ENCODE measurements around the gene IL36G.

The IL36G gene

GRCh38 chr2:113021312-113021711 lies 43.5 kb downstream of the IL36G start:
- no peaks in the 10 kb centered on the region for H3K4me1 ChIP-seq (ENCODE audit: low read length)
- 0 out of 2 replicates have a peak, but pooled peaks cover 3% of the 10 kb centered on the region for H3K9me2 ChIP-seq (replicated peaks; ENCODE audit: insufficient read depth, low read length)
- H3K4me3 ChIP-seq (ENCODE audit: low read length), result no peak overlapping the region
- no peaks in the 10 kb centered on the region for H3F3A ChIP-seq (ENCODE audit: insufficient read depth, low read length)
- H3K9me3 ChIP-seq (replicated peaks; ENCODE audit: insufficient read depth, low read length), result no peaks in the 10 kb centered on the region
- H3K27ac ChIP-seq (ENCODE audit: low read length), result no peak overlapping the region
- H2AFZ ChIP-seq (ENCODE audit: low read length), result no peak overlapping the region
- H3K36me3 ChIP-seq (replicated peaks; ENCODE audit: insufficient read depth, low read length), result no peaks in the 10 kb centered on the region
- no peak overlapping the region for H3K4me2 ChIP-seq (ENCODE audit: low read depth, low read length)
- TF ChIP-seq EZH2 (optimal IDR thresholded peaks at IDR 0.05; ENCODE audit: low read depth, low read length) (no peak), EZH2phosphoT487 (IDR thresholded peaks at IDR 0.05; ENCODE audit: low read length) (no peak)
- TF ChIP-seq, protein P1, sequence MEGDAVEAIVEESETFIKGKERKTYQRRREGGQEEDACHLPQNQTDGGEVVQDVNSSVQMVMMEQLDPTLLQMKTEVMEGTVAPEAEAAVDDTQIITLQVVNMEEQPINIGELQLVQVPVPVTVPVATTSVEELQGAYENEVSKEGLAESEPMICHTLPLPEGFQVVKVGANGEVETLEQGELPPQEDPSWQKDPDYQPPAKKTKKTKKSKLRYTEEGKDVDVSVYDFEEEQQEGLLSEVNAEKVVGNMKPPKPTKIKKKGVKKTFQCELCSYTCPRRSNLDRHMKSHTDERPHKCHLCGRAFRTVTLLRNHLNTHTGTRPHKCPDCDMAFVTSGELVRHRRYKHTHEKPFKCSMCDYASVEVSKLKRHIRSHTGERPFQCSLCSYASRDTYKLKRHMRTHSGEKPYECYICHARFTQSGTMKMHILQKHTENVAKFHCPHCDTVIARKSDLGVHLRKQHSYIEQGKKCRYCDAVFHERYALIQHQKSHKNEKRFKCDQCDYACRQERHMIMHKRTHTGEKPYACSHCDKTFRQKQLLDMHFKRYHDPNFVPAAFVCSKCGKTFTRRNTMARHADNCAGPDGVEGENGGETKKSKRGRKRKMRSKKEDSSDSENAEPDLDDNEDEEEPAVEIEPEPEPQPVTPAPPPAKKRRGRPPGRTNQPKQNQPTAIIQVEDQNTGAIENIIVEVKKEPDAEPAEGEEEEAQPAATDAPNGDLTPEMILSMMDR (IDR thresholded peaks at IDR 0.05; ENCODE audit: low read length), result no peak
- no peaks in the 10 kb centered on the region for H3K27me3 ChIP-seq (replicated peaks; ENCODE audit: insufficient read depth, low read length)
- H3K9ac ChIP-seq (ENCODE audit: low read length), result no peak overlapping the region
- no peak for DNase-seq
- H3K79me2 ChIP-seq (ENCODE audit: low read length), result no peaks in the 10 kb centered on the region
- H4K20me1 ChIP-seq (ENCODE audit: insufficient read depth, low read length), result no peaks in the 10 kb centered on the region

DNA sequence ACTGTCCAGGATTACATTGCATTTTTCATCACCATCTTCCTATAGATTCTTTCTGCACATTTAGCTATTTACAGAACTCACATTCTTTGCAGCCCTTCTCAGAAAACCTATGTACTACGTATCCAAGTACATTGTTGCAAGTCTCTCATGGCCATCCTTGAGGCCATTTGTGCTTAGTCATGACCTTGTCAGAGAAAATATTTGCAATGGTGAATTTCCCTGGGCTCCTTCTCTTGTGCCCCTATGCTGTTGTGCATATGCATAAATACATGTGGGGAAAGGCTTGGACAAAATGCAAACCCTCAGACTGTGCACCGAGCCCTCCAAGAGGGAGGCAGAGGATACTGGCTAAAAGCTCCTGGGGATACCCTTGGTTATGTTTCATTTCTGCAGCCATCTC lies 47.0 kb downstream of the IL36G start:
- no peaks in the 10 kb centered on the region for H4K20me1 ChIP-seq (ENCODE audit: insufficient read depth, low read length)
- H2AFZ ChIP-seq (ENCODE audit: low read length), result no peak overlapping the region
- no peaks in the 10 kb centered on the region for H3K4me1 ChIP-seq (ENCODE audit: low read length)
- no peak for TF ChIP-seq EZH2 (optimal IDR thresholded peaks at IDR 0.05; ENCODE audit: low read depth, low read length)
- TF ChIP-seq EZH2phosphoT487 (IDR thresholded peaks at IDR 0.05; ENCODE audit: low read length), result no peak
- TF ChIP-seq, protein P1 (IDR thresholded peaks at IDR 0.05; ENCODE audit: low read length), result no peak
- no peaks in the 10 kb centered on the region for H3K36me3 ChIP-seq (replicated peaks; ENCODE audit: insufficient read depth, low read length)
- no peak overlapping the region for H3K4me2 ChIP-seq (ENCODE audit: low read depth, low read length)
- H3K9me3 ChIP-seq (replicated peaks; ENCODE audit: insufficient read depth, low read length), result no peaks in the 10 kb centered on the region
- H3K27me3 ChIP-seq (replicated peaks; ENCODE audit: insufficient read depth, low read length), result no peaks in the 10 kb centered on the region
- no peaks in the 10 kb centered on the region for H3K9me2 ChIP-seq (replicated peaks; ENCODE audit: insufficient read depth, low read length)
- H3K4me3 ChIP-seq (ENCODE audit: low read length), result no peak overlapping the region
- no peaks in the 10 kb centered on the region for H3F3A ChIP-seq (ENCODE audit: insufficient read depth, low read length)
- no peaks in the 10 kb centered on the region for H3K79me2 ChIP-seq (ENCODE audit: low read length)
- DNase-seq, result no peak
- H3K27ac ChIP-seq (ENCODE audit: low read length), result no peak overlapping the region
- no peak overlapping the region for H3K9ac ChIP-seq (ENCODE audit: low read length)

GRCh38 chr2:113025737-113026136 lies 47.9 kb downstream of the IL36G start:
- Histone ChIP-seq H3K9me3 (replicated peaks; ENCODE audit: insufficient read depth, low read length) (no peaks in the 10 kb centered on the region), H3K4me2 (ENCODE audit: low read depth, low read length) (no peak overlapping the region), H2AFZ (ENCODE audit: low read length) (no peak overlapping the region), H3K4me3 (ENCODE audit: low read length) (no peak overlapping the region), H3K9ac (ENCODE audit: low read length) (no peak overlapping the region), H3K4me1 (ENCODE audit: low read length) (no peaks in the 10 kb centered on the region), H3K27ac (ENCODE audit: low read length) (no peak overlapping the region), H3K36me3 (replicated peaks; ENCODE audit: insufficient read depth, low read length) (no peaks in the 10 kb centered on the region), H3K9me2 (replicated peaks; ENCODE audit: insufficient read depth, low read length) (no peaks in the 10 kb centered on the region), H3K27me3 (replicated peaks; ENCODE audit: insufficient read depth, low read length) (no peaks in the 10 kb centered on the region), H4K20me1 (ENCODE audit: insufficient read depth, low read length) (no peaks in the 10 kb centered on the region), H3K79me2 (ENCODE audit: low read length) (no peaks in the 10 kb centered on the region), H3F3A (ENCODE audit: insufficient read depth, low read length) (no peaks in the 10 kb centered on the region)
- DNase-seq, result no peak
- TF ChIP-seq EZH2 (optimal IDR thresholded peaks at IDR 0.05; ENCODE audit: low read depth, low read length), result no peak

- no peak for DNase-seq
- Histone ChIP-seq H2AFZ (ENCODE audit: low read length) (no peak overlapping the region), H3K4me3 (ENCODE audit: low read length) (no peak overlapping the region), H3K79me2 (ENCODE audit: low read length) (no peaks in the 10 kb centered on the region), H4K20me1 (ENCODE audit: insufficient read depth, low read length) (no peaks in the 10 kb centered on the region), H3K9ac (ENCODE audit: low read length) (no peak overlapping the region), H3K9me3 (replicated peaks; ENCODE audit: insufficient read depth, low read length) (no peaks in the 10 kb centered on the region), H3K9me2 (replicated peaks; ENCODE audit: insufficient read depth, low read length) (no peaks in the 10 kb centered on the region), H3K27ac (ENCODE audit: low read length) (no peak overlapping the region), H3F3A (ENCODE audit: insufficient read depth, low read length) (no peaks in the 10 kb centered on the region), H3K4me1 (ENCODE audit: low read length) (no peaks in the 10 kb centered on the region), H3K4me2 (ENCODE audit: low read depth, low read length) (no peak overlapping the region), H3K27me3 (replicated peaks; ENCODE audit: insufficient read depth, low read length) (no peaks in the 10 kb centered on the region), H3K36me3 (replicated peaks; ENCODE audit: insufficient read depth, low read length) (no peaks in the 10 kb centered on the region)
- TF ChIP-seq EZH2 (optimal IDR thresholded peaks at IDR 0.05; ENCODE audit: low read depth, low read length) (no peak), EZH2phosphoT487 (IDR thresholded peaks at IDR 0.05; ENCODE audit: low read length) (no peak)
- TF ChIP-seq, protein P1 (IDR thresholded peaks at IDR 0.05; ENCODE audit: low read length), result no peak
These were observed 49.9 kb downstream of the IL36G start for GRCh38 chr2:113027691-113028090.
